GM18909 (cell line): ENCODE data around the gene MRLN.
"Not testable (repeated sequence)": the region's sequence is repeated elsewhere in the genome, so short reads cannot be mapped to it uniquely, and the experiment has no call there.

Experiments used
- ATAC-seq: cut with Tn5 transposase; IDR thresholded peaks from one replicate; pipeline ENCODE4 v1.9.1; 2021; ENCODE audit warnings: mild to moderate bottlenecking; ENCODE audit not compliant: unreplicated experiment, poor library complexity

Gene MRLN

DNA sequence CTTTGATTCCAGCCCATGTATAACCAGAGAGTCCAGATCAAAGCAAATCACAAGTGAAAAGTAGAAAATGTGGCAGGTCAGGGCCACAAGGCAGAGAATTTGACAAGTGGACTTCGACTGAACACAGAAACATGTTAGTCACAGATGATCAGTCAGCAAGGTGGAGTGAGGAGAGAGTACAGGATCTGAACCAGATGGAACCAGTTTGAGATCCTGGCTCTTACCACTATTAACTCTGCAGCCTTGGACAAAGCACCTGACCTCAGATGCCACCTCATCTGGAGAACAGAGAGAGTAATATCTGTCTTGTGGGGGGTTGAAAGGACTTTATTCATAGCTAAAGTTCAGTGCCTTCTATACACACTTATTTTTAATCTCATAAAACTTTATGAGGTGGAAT, 4.4 kb downstream of the MRLN start:
- peak; percentile 71 for ATAC-seq

DNA sequence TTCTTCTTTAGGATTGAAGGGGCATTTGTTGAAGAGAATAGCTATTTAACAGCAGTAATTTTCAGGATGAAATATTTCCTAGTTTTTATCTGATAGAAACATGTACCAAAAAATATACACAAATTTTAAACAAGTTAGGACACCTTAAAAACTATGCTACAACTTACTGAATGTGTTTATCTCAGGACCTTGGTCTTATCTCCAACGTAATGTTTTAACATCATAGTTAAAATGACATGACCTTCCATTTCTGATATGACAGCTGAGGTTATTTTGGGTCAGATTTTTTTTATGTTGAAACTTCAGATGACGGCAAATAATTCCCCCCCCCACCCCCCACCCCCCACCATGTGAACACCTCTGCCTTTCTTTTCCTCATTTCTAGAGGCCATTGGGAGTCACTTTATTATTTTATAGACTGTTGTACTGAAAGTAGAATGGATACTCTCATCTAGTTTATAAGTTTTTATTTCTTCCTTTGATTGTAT, 8.0 kb downstream of the MRLN start:
- ATAC-seq, result no peak

GRCh38 chr10:59744762-59745161, 8.5 kb downstream of the MRLN start:
- not testable (repeated sequence) for ATAC-seq

DNA sequence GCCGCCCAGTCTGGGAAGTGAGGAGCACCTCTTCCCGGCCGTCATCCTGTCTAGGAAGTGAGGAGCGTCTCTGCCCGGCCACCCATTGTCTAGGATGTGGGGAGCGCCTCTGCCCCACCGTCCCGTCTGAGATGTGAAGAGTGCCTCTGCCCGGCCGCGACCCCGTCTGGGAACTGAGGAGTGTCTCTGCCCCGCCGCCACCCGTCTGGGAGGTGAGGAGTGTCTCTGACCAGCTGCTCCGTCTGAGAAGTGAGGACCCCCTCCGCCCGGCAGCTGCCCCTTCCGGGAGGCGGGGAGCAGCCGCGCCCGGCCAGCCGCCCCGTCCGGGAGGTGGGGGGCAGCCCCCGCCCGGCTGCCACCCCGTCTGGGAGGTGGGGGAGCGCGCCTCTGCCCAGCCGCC, 9.1 kb downstream of the MRLN start:
- ATAC-seq, result not testable (repeated sequence)

DNA sequence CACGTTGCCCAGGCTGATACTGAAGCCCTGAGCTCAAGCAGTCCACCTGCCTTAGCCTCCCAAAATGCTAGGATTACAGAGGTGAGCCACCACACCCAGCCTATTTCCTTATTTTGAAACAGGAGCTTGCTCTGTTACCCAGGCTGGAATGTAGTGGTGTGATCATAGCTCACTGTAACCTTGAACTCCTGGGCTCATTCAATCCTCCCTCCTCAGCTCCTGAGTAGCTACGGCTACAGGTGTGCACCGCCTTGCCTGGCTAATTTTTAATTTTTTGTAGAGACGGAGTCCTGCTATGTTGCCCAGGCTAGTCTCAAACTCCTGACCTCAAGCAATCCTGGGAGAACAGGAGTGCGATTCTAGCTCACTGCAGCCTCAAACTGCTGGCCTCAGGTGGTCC, 11.7 kb downstream of the MRLN start:
- ATAC-seq, result no peak

DNA sequence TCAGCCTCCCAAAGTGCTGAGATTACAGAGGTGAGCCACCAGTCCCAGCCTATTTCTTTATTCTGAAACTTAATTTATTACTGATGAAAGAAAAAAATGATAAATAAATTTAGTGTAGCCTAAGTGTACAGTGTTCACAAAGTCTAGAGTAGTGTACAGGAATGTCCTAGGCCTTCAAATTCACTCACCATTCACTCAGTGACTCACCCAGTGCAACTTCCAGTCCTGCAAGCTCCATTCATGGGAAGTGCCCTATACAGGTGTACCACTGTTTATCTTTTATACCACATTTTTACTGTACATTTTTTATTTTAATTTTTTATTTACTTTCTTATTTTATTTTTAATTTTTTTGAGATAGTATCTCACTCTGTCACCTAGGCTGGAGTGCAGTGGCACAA, 12.2 kb downstream of the MRLN start:
- no peak for ATAC-seq

DNA sequence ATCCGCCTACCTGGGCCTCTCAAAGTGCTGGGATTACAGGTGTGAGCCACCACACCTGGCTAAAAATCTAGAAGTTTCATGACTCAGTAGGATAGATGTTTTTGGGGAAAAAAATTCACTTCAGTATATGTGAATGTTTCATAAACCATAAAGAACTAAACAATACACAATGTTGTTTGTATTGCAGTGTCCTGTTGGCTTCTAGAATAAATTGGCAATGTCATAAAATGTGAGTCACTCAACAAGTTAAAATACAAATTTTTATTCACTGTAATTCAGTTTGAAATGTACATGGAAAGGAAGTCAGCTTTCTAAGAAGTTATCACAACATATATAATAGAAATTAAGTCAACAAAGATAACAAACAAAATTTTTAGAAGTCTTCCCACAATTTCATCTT, 16.5 kb downstream of the MRLN start:
- ATAC-seq, result no peak

DNA sequence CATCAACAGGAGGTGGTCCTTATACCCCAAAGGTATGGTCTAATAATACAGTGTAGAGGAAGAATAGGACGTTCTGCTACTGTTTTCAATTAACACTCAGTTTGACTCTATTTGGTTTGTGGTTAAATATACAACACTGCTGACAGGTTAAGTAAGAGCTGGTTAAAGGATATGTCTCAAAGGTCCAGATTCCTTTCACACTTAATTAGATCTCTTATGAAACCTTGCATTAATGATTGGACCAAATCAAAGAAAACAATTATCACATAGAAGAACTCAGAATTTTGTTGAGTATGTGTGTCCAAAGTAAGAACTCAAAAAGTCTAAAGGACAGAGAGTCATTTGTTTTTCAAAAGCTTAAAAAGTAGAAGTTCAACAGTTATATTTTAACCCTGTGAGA, 18.0 kb downstream of the MRLN start:
- ATAC-seq, result no peak

DNA sequence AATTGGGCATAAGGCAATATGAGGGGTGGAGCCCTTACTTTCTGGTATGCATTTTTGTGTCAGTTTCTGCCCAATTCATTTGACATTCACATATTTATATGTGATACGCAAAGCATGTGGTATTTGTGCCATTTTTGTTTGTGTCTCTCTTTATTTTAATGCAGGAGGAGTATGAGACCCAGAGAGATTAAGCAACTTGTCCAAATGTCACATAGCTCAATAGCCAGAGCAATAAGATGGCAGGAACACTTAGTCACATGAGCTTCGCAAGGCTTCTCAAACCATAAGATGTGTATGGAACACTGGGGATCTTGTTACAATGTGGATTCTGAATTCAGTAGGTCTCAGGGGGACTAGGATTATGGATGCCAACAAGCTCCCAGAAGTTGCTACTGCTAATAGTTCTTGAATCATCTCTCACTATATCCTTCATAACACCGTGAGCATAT, 19.2 kb downstream of the MRLN start:
- no peak for ATAC-seq

DNA sequence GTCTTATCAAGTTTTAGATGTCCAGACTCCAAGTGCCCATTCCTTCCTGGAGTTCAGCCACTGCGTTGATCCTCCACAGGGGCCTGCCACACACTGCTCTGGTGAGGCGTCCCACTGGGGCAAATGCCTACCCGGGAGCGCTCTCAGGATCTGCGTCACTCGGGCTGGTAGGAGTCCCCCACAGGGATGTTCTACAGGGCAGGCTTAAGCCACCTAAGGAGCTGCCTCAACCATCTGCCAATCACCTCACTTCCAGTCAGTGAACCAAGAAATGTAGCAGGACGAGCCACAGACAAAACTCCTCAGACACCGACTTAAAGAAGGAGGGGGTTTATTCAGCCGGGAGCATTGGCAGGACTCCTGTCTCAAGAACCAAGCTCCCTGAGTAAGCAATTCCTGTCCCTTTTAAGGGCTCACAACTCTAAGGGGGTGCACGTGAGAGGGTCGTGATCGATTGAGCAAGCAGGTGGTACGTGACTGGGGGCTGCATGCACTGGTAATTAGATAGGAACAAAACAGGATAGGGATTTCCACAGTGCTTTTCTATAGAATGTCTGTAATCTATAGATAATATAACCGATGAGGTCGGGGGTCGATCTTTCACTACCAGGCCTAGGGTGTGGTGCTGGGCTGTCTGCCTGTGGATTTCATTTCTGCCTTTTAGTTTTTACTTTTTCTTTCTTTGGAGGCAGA, 19.8 kb downstream of the MRLN start:
- not testable (repeated sequence) for ATAC-seq

- ATAC-seq, result not testable (repeated sequence)
Measured at GRCh38 chr10:59732849-59733248, 20.4 kb downstream of the MRLN start.

DNA sequence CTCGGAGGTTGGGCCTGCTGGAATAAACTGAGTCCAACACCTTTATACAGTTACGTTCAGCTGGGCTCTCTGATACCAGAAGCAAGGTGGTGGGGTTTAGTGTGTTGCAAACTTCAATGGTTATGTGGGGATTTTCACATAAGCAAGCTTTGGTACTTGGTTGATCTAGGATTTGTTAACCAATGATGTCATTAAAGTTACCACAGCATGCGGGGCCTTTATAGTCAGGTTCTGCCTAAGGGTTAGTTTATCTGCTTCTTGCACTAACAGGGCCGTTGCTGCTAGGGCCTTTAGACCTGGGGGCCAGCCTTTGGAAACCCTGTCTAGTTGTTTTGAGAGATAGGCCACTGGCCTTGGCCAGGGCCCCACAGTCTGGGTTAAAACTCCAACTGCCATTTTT, 24.1 kb downstream of the MRLN start:
- not testable (repeated sequence) for ATAC-seq

DNA sequence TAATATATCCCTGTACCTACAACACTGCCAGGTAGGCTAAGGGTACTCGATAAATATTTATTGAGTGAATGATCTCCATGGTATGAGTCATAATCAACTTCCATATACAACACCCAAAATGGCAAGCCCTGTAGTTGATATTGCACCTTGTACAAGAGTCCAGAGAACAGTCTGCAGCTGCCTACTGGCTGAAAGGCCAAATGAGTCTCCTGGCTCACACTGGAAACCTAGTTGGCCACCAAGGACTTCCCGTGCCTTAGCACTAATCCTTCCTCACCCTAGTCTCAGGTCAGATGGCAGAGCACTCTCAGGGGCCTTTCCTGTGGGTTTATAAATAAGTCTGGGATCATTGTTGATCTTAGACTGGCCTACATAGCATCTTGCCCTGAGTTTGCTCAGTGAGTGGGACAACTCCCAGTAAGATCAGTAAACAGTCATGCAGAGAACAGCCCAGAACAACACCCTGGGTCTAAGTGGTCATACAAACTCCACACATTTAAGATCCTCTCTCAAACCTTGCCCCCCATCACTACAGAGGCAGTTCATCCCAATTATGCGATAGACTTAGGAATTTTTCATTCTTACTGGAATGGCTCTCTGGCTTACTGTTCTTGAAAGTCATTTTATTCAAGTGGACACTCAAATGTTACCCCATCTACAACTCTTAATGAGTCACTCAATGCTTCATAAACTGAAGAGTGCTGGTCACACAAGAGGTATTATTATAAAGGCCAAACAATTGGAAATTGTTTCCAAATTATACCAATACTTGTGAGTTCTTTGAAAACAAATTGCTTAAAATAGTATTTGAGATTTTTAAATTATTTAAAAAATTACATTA, 28.9 kb downstream of the MRLN start:
- ATAC-seq, result no peak

GRCh38 chr10:59720377-59720776, 32.9 kb downstream of the MRLN start:
- no peak for ATAC-seq

GRCh38 chr10:59719374-59719773, 33.9 kb downstream of the MRLN start:
- no peak for ATAC-seq

DNA sequence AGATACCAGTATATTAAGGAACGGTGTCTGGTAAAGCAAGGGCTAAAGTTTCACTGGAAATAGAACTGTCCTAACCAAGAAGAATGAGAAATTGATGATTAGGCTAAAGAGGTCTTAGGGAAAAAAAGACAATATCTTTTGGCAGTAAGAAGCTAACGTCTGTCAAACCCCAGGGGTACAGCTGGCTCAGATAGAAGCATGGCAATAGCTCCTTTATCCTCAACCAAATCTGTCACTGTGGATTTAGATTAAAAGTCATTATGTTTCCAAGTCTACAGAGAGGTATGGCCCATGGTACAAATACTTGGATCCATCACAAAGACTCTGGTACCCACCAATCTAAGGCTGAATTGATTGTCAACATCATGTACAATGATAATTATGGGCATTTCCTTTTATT, 35.0 kb downstream of the MRLN start:
- ATAC-seq, result no peak

DNA sequence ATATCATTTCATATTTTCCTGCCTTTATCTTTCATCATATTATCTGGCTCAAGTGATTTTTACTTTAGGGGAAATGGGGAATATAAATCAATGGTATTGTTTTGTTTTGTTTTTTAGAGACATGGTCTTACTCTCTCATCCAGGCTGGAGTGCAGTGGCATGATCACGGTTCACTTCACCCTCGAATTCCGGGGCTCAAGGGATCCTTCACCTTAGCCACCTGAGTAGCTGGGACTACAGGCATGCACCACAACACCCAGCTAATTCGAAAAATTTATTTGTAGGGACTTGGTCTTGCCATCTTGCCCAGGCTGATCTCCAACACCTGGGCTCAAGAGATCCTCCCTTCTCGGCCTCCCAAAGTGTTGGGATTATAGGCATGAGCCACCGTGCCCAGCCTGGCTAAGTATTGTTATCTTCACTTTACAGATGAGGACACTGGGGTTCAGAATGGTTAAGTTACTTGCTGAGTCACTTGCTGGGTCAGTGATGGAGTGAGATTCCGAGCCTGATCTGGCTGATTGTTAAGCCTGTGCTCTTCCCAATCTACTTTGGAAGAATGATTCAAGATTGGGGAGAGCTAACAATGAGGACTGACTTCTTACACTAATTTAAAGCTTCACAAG, 39.9 kb downstream of the MRLN start:
- ATAC-seq, result no peak

DNA sequence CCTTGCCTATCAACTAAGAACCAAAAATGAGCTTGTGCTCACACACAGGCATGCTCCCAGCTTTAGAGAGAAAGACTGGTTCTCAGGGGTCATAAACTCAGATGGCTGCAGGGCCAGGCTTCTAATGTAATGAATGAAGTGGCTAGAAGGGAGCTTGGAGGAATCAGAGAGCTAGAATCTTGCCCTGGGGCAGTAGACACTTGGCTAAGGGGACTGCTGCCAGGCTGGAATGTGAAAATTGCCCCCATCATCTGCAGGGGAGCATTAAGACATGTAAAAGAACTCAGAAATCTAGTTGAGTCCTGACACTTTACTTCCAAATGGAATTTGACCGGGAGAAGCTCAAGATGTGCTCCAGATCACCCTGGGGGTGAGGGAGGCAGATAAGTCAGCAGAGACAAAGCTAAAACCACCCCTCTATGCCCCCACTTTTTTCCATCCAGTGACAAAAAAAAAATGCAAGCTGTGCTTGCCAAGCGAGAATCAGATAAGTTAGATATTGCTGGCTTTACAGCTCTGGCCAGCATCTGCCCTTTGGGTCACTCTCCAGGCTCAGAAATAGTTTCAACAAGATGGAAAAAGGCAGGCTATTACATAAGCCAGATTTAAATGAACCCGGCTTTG, 41.3 kb downstream of the MRLN start:
- ATAC-seq, result no peak

GRCh38 chr10:59709395-59710125, 43.7 kb downstream of the MRLN start, which contains the start of gene SLC16A9:
Gene SLC16A9, minus strand, starts transcription at chr10:59709850. Its CDS starts 25,559 bp downstream, at chr10:59684291.
- ATAC-seq, result peak; percentile 91
